ENCODE results near the gene ARHGAP42.

DNA sequence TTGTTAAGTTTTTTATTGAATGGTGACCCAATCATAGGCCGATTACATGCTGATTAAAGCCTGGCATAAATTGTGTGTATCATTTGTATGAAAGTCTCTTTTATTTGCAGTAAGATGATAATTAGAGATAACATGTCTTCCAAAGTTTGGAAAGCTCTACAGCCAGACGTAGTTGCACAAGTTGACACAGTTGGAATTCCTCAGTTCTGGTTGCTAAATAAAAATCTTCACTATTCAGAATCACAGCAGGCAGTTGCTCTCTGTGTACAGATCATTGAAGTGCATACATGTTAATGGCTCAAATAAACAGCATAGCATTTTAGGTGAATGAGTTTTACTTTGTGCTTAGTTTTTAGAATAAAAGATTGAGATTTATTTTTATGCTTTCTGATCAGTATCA lies 69.5 kb downstream of the ARHGAP42 start:
- TF ChIP-seq CTCF (IDR thresholded peaks at IDR 0.05; ENCODE audit: insufficient read depth, low read length, poor library complexity, severe bottlenecking) (no peak), EZH2phosphoT487 (conservative IDR thresholded peaks at IDR 0.05; ENCODE audit: low read length) (no peak)

Data from SU-DHL-6 (cell line).